OCI-M2 (cell line): ENCODE results near the gene ZNF850.

Experiments
- DNase-seq: peaks from one replicate; lab custom pipeline; 2025; ENCODE audit not compliant: unreplicated experiment; lab: John Stamatoyannopoulos, UW

ZNF850 gene

GRCh38 chr19:36707134-36707533, 65.5 kb downstream of the ZNF850 start:
- DNase-seq, result no peak

- DNase-seq, result no peak
Observed at GRCh38 chr19:36688058-36688457, 84.5 kb downstream of the ZNF850 start.

GRCh38 chr19:36687214-36688056, 85.2 kb downstream of the ZNF850 start, which contains the start of gene ZNF567:
Gene ZNF567, plus strand, starts transcription at chr19:36687612. Its CDS starts 7,256 bp downstream, at chr19:36694868.
- peak; percentile 99 for DNase-seq

- peak; percentile 96 for DNase-seq
Observed at GRCh38 chr19:36686365-36687213, 86.0 kb downstream of the ZNF850 start.

GRCh38 chr19:36685835-36686234, 86.8 kb downstream of the ZNF850 start:
- no peak for DNase-seq

GRCh38 chr19:36679455-36679854, 93.2 kb downstream of the ZNF850 start:
- no peak for DNase-seq

GRCh38 chr19:36674201-36674600, 98.4 kb downstream of the ZNF850 start:
- DNase-seq, result no peak

- DNase-seq, result no peak
Observed at GRCh38 chr19:36672368-36672767, 100.2 kb downstream of the ZNF850 start.

- DNase-seq, result no peak
Observed at GRCh38 chr19:36668646-36669045, 104.0 kb downstream of the ZNF850 start.

GRCh38 chr19:36665832-36666231, 106.8 kb downstream of the ZNF850 start:
- DNase-seq, result no peak
